ENCODE results near the gene TFF3.
"Not testable (repeated sequence)": the region's sequence is repeated elsewhere in the genome, so short reads cannot be mapped to it uniquely, and the experiment has no call there.

Gene TFF3

GRCh38 chr21:42302794-42303193 lies 12.4 kb downstream of the TFF3 start:
- no peak for DNase-seq

- DNase-seq = no peak
These were observed 13.0 kb downstream of the TFF3 start for GRCh38 chr21:42302076-42302650.

- DNase-seq = no peak
These were observed 13.7 kb downstream of the TFF3 start for GRCh38 chr21:42301371-42302075.

GRCh38 chr21:42300956-42301355 lies 14.3 kb downstream of the TFF3 start:
- DNase-seq = no peak

- DNase-seq = no peak
These were observed 15.1 kb downstream of the TFF3 start for GRCh38 chr21:42300045-42300583.

- peak; percentile 56 for DNase-seq
These were observed 15.7 kb downstream of the TFF3 start for GRCh38 chr21:42299324-42300044.

DNA sequence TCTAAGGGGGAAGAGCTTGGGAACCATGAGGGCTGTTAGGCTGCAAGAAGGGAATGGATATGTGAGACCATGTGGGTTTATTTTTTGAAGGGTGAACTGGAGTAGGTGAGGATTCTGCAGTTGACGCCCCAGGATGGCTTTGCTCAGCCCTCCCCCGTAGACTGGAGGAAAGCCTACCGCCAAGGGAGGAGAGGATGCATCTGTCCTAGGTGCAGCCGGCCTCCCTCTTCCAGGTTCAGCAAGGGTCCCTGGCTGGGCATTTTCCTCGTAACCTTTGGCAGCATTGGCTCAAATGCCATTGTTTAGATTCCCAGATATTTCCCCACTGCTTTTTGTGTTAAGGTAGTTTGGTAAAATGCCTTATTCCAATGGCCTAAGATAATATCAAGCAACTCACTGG lies 16.6 kb downstream of the TFF3 start:
- no peak for DNase-seq

DNA sequence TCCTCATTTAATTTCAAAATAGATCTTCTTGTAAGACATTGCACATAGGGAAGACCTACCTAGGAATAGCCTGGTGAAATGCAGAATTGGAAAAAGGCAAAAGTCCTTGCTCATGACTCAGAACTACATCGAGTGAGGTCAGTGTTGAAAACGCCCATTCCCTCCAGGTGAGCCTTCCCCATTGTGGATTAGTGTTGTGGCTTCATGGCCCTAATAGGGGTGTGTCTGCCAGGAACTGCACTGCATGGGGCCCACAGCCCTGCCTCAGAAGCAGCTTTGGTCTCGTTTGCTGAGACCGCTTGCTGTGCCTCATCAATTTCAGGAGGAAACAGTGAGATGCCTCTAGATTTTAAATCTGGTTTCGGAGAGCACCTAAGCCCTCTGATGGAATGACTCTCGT lies 17.0 kb downstream of the TFF3 start:
- no peak for DNase-seq

DNA sequence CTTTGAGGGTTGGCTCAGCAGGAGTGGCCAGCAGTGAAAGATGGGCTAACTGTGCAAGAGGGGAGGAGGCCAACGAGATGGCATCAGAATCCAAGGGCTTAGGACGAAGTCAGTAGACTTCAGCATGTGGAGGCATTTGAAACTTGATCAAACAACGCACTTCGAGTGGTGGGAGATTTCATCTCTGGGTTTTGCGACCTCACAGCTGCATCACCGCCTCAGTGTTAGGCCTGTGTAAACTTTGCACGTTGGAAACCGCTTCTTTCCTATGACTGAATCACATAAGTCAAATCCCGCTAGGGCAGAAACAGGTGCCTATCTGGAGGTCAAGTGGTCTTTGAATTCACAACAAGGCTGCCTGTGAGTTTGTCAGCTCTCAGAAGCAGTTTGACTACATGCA lies 17.8 kb downstream of the TFF3 start:
- DNase-seq = no peak

GRCh38 chr21:42296501-42296900 lies 18.7 kb downstream of the TFF3 start:
- DNase-seq = peak; percentile 55

DNA sequence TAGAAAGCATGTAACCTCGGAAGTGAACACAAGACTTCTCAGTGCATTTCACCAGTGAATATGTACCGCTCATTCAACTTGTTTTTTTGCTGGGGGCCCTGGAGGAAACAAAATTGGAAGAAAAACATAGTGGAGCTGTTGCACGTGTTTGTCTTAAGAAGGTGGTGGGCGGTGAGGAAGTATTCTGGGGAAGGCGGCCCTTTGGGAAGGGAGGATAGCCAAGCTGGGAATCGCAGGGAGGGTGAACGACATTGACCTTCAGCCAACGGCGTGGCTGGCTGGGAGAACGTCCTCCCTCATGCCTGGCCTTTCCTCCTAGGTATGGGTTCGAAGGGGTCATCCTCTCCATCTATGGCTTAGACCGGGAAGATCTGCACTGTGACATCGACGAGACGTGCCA lies 19.4 kb downstream of the TFF3 start:
- peak; percentile 7 for DNase-seq

DNA sequence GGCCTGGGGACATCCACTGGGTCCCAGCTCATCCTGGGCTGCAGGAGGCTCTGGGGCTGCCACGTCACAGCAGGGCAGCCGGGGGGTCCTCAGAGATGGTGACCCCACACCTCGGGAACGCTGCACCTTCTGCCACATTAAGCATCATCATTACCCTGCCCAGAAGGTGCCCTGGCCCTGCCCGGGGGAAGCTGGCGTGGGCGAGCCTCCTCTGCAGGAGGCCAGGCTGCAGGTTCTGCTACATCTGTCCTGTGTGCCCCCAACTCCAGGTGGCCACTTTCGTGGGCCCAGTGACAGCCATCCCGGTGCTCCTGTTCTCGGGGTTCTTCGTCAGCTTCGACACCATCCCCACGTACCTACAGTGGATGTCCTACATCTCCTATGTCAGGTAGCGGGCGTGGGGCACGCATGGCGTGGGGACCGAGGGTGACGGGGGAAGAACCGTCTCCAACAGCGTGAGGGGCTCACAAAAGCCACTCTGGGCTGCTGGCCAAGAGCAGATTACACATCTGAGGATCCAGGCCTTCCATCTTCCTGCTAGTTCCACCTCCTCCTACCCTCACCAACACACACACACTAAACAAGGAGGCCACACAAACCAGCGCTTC lies 20.8 kb downstream of the TFF3 start:
- DNase-seq = no peak

- DNase-seq = no peak
These were observed 21.4 kb downstream of the TFF3 start for GRCh38 chr21:42293649-42294272.

- not testable (repeated sequence) for DNase-seq
These were observed 22.6 kb downstream of the TFF3 start for GRCh38 chr21:42292563-42293142.

- no peak for DNase-seq
These were observed 23.3 kb downstream of the TFF3 start for GRCh38 chr21:42291751-42292562.

- no peak for DNase-seq
These were observed 24.0 kb downstream of the TFF3 start for GRCh38 chr21:42291003-42291750.

- DNase-seq = no peak
These were observed 24.7 kb downstream of the TFF3 start for GRCh38 chr21:42290505-42290904.

DNA sequence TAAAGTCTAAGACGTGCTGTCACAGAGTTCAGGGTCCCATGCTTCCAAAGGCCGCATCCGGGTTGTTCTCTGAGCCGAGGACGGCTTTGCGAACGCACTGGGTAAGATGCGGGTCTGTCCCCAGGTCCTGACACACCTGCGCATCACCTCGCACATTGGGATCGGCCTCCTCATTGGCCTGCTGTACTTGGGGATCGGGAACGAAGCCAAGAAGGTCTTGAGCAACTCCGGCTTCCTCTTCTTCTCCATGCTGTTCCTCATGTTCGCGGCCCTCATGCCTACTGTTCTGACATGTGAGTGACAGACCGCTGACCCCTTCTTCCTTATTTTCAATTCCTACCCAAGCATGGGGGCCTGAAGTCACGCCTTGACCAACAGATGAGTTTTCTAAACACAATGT lies 25.3 kb downstream of the TFF3 start:
- peak; percentile 83 for DNase-seq

- no peak for DNase-seq
These were observed 26.2 kb downstream of the TFF3 start for GRCh38 chr21:42288962-42289361.

DNA sequence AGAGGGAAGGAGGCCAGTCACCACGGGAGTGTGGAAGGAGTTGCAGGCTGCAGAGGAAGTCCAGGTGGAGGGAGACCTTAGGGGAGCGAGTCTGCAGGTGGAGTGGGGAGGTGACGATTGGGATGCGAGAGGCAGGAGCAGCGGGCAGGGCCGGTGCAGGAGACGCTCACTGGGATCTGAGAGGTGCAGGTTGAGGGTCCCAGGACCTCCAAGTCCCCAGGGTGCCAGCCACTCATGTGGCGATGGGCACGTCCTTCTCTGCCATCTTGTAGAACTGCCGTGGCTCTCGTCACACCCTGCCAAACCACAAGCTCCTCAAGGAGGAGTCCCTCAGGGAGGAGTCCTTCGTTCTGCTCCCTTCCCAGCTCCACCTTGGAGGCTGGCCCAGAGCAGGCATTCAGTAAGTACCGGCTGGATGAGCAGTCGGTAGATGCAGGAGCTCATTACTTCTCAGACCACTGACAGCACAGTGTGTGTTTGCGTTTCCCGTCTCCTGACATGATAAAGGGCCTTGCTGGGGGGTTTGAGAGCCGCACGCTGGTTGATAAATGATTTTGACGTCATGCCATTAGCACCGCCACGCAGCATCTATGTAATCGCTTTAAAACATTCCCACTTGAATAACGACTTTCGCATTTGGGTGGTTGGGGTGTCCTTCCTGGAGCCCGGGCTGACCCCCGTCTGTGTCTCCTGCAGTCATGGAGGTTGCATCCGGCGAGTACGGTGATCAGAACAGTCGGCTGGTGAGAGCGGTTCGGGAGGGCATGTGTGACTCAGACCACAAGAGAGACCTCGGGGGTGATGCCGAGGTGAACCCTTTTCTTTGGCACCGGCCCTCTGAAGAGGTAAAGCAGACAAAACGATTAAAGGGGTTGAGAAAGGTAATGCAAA lies 27.8 kb downstream of the TFF3 start:
- no peak for DNase-seq

All from inflammatory macrophage treated with lipopolysaccharide for 4 hours (primary cell).